WTC11 (cell line): ENCODE measurements around the gene GRPR. TPM values are rescaled to one million over a fixed set of nuclear protein-coding genes. Genes with fewer than 3 reads are reported as not detected.

Experiments used
- ATAC-seq: fragments of 200-7000 bp; cut with Tn5 transposase; 2 replicates; pipeline ENCODE4 v1.10.0; 2021; ENCODE audit warnings: mild to moderate bottlenecking, moderate library complexity
- CTCF ChIA-PET: fragments of 300-600 bp; sonication (Branson Sonifier 250); formaldehyde crosslinking; loops from one replicate; lab custom pipeline; 2021; ENCODE audit warnings: antibody characterized with exemption; lab: Charles Lee
- POLR2A ChIA-PET: fragments of 350-600 bp; sonication (Branson Sonifier 250); formaldehyde crosslinking; loops from one replicate; lab custom pipeline; 2021; ENCODE audit warnings: antibody characterized with exemption; lab: Charles Lee
- DNase-seq: peaks from one replicate; pipeline ENCODE4 v3.0.0; 2021; ENCODE audit warnings: low spot score
- H3K27ac Mint-ChIP-seq: 2 replicates; pipeline ENCODE4 v1.8.0; 2021; ENCODE audit warnings: mixed read lengths
- H3K27me3 Mint-ChIP-seq: 2 replicates; pipeline ENCODE4 v1.8.0; 2021; ENCODE audit warnings: low read depth, mild to moderate bottlenecking, moderate library complexity, mixed read lengths
- H3K36me3 Mint-ChIP-seq: 2 replicates; pipeline ENCODE4 v1.8.0; 2021; ENCODE audit warnings: mixed read lengths
- H3K4me1 Mint-ChIP-seq: 2 replicates; pipeline ENCODE4 v1.8.0; 2022; ENCODE audit warnings: mixed read lengths
- H3K4me3 Mint-ChIP-seq: 2 replicates; pipeline ENCODE4 v1.8.0; 2021; ENCODE audit warnings: mild to moderate bottlenecking, moderate library complexity, mixed read lengths
- H3K9me3 Mint-ChIP-seq: 2 replicates; pipeline ENCODE4 v1.8.0; 2021; ENCODE audit warnings: mixed read lengths
- CTCF ChIP-seq: fragments of 200-600 bp; IDR thresholded peaks from 2 replicates; pipeline ENCODE4 v1.8.0; 2022; ENCODE audit warnings: antibody characterized with exemption
- ETV6 ChIP-seq: sonication (generic); formaldehyde crosslinking; IDR thresholded peaks from 2 replicates; pipeline ENCODE4 v1.8.1; 2022; ENCODE audit warnings: mild to moderate bottlenecking, missing genetic modification reagents
- FOXK1 ChIP-seq: sonication (generic); formaldehyde crosslinking; IDR thresholded peaks from 2 replicates; pipeline ENCODE4 v1.8.0; 2022; ENCODE audit warnings: mild to moderate bottlenecking, moderate library complexity, missing genetic modification reagents
- MYBL2 ChIP-seq: sonication (generic); formaldehyde crosslinking; IDR thresholded peaks from 2 replicates; pipeline ENCODE4 v1.8.1; 2023; ENCODE audit warnings: mild to moderate bottlenecking, moderate library complexity, missing genetic modification reagents
- NFE2L1 ChIP-seq: sonication (generic); formaldehyde crosslinking; IDR thresholded peaks from 2 replicates; pipeline ENCODE4 v1.8.1; 2023; ENCODE audit warnings: missing genetic modification reagents
- PRRX2 ChIP-seq: fragments of 250-450 bp; sonication (Bioruptor Pico); IDR thresholded peaks from 2 replicates; pipeline ENCODE4 v1.8.0; 2021; ENCODE audit warnings: mild to moderate bottlenecking
- USF2 ChIP-seq: sonication (generic); formaldehyde crosslinking; IDR thresholded peaks from 2 replicates; pipeline ENCODE4 v1.8.1; 2023; ENCODE audit warnings: mild to moderate bottlenecking, missing genetic modification reagents, moderate library complexity
- ZBTB43 ChIP-seq: sonication (generic); formaldehyde crosslinking; IDR thresholded peaks from 2 replicates; pipeline ENCODE4 v1.8.1; 2023; ENCODE audit warnings: mild to moderate bottlenecking, missing genetic modification reagents
- ZNF671 ChIP-seq: fragments of 250-450 bp; sonication (Bioruptor Pico); IDR thresholded peaks from 2 replicates; pipeline ENCODE4 v1.8.0; 2021; ENCODE audit warnings: mild to moderate bottlenecking
- total RNA-seq: library from RNA; stranded (reverse); gene quantifications from 3 replicates; pipeline ENCODE4 v1.2.3, GENCODE V29; 2021
- TF ChIP-seq, protein P1 (sequence below): sonication (generic); formaldehyde crosslinking; IDR thresholded peaks from 2 replicates; pipeline ENCODE4 v1.8.1; 2022; ENCODE audit warnings: low read depth, missing genetic modification reagents, borderline replicate concordance
- TF ChIP-seq, protein P2 (sequence below): fragments of 250-450 bp; sonication (Bioruptor Pico); IDR thresholded peaks from 2 replicates; pipeline ENCODE4 v1.9.0; 2021; ENCODE audit warnings: mild to moderate bottlenecking, borderline replicate concordance
- TF ChIP-seq, protein P3 (sequence below): sonication (generic); formaldehyde crosslinking; IDR thresholded peaks from 2 replicates; pipeline ENCODE4 v1.8.1; 2022; ENCODE audit warnings: mild to moderate bottlenecking, missing genetic modification reagents, moderate library complexity, borderline replicate concordance

The GRPR gene
- total RNA-seq, 1 experiment from 2014 or later = 8.9 TPM

DNA sequence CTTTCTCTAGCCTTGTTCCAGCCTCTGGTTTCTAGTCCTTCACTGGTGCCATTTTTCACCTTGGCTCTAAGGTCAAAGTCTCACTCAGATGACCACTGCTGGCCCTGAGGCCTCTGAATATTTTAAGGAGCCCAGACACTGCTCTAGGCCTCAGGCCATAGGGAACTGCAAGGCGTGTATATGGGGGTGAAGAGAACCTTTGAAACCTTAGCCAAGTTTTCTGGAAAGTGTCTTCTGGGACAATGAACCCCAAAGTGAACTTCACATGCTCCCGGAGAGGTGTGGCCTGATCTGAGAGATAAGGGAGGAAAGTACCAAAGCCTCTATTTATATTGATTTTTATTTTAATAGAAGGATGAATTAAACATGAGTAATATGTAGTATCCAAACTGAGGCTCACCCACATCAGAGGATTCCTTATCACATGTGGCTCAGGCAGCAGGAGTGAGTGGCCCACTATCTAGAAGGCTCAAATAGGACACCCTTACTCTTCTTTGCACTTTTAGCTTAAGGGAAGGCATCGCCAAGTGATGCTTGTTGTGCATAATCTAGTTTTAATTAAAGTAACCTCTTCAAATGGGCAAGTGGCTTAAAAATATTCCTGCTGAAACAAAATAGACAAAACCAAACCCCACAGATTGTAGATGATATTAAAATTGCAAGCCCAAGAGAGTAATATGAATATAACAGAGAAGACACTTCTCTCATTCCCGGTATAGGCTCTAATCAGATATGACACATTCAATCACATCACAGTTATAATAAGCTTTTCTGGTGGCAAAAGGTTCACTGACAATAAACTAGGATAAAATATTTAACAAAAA is 18.3 kb downstream of the GRPR start:
- POLR2A ChIA-PET = no interaction called here
- CTCF ChIA-PET = no interaction called here
- DNase-seq = no peak
- H3K4me1 Mint-ChIP-seq = peaks cover 6% of the 10 kb centered on the region
- no peak overlapping the region for H3K4me3 Mint-ChIP-seq
- ATAC-seq = no peak
- no peak for TF ChIP-seq ZNF671 (CRISPR knock-in tag)
- TF ChIP-seq, all 79 proteins: peak for 0
- Mint-ChIP-seq H3K27ac (peak overlapping the region; percentile 33; the same call in 1 of the 2 replicates), H3K9me3 (peaks cover 24% of the 10 kb centered on the region), H3K27me3 (no peaks in the 10 kb centered on the region), H3K36me3 (peaks cover 33% of the 10 kb centered on the region)

- ChIA-PET POLR2A (no interaction called here), CTCF (no interaction called here)
- H3K4me3 Mint-ChIP-seq = no peak overlapping the region
- no peaks in the 10 kb centered on the region for H3K27me3 Mint-ChIP-seq
- H3K36me3 Mint-ChIP-seq = peaks cover 33% of the 10 kb centered on the region
- peaks cover 24% of the 10 kb centered on the region for H3K9me3 Mint-ChIP-seq
- TF ChIP-seq MYBL2 (CRISPR knock-in tag) (no peak), ZBTB43 (CRISPR knock-in tag) (no peak), PRRX2 (CRISPR knock-in tag) (no peak), ETV6 (CRISPR knock-in tag) (no peak), USF2 (CRISPR knock-in tag) (no peak), CTCF (no peak), NFE2L1 (CRISPR knock-in tag) (no peak), FOXK1 (CRISPR knock-in tag) (no peak)
- TF ChIP-seq, protein P1, sequence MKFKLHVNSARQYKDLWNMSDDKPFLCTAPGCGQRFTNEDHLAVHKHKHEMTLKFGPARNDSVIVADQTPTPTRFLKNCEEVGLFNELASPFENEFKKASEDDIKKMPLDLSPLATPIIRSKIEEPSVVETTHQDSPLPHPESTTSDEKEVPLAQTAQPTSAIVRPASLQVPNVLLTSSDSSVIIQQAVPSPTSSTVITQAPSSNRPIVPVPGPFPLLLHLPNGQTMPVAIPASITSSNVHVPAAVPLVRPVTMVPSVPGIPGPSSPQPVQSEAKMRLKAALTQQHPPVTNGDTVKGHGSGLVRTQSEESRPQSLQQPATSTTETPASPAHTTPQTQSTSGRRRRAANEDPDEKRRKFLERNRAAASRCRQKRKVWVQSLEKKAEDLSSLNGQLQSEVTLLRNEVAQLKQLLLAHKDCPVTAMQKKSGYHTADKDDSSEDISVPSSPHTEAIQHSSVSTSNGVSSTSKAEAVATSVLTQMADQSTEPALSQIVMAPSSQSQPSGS = no peak
- TF ChIP-seq, protein P2, sequence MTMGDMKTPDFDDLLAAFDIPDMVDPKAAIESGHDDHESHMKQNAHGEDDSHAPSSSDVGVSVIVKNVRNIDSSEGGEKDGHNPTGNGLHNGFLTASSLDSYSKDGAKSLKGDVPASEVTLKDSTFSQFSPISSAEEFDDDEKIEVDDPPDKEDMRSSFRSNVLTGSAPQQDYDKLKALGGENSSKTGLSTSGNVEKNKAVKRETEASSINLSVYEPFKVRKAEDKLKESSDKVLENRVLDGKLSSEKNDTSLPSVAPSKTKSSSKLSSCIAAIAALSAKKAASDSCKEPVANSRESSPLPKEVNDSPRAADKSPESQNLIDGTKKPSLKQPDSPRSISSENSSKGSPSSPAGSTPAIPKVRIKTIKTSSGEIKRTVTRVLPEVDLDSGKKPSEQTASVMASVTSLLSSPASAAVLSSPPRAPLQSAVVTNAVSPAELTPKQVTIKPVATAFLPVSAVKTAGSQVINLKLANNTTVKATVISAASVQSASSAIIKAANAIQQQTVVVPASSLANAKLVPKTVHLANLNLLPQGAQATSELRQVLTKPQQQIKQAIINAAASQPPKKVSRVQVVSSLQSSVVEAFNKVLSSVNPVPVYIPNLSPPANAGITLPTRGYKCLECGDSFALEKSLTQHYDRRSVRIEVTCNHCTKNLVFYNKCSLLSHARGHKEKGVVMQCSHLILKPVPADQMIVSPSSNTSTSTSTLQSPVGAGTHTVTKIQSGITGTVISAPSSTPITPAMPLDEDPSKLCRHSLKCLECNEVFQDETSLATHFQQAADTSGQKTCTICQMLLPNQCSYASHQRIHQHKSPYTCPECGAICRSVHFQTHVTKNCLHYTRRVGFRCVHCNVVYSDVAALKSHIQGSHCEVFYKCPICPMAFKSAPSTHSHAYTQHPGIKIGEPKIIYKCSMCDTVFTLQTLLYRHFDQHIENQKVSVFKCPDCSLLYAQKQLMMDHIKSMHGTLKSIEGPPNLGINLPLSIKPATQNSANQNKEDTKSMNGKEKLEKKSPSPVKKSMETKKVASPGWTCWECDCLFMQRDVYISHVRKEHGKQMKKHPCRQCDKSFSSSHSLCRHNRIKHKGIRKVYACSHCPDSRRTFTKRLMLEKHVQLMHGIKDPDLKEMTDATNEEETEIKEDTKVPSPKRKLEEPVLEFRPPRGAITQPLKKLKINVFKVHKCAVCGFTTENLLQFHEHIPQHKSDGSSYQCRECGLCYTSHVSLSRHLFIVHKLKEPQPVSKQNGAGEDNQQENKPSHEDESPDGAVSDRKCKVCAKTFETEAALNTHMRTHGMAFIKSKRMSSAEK (CRISPR knock-in tag) = no peak
- TF ChIP-seq, protein P3, sequence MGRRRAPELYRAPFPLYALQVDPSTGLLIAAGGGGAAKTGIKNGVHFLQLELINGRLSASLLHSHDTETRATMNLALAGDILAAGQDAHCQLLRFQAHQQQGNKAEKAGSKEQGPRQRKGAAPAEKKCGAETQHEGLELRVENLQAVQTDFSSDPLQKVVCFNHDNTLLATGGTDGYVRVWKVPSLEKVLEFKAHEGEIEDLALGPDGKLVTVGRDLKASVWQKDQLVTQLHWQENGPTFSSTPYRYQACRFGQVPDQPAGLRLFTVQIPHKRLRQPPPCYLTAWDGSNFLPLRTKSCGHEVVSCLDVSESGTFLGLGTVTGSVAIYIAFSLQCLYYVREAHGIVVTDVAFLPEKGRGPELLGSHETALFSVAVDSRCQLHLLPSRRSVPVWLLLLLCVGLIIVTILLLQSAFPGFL (CRISPR knock-in tag) = no peak
- ATAC-seq (no peak), DNase-seq (no peak)
- H3K27ac Mint-ChIP-seq = no peak overlapping the region
- H3K4me1 Mint-ChIP-seq = peaks cover 6% of the 10 kb centered on the region
Measured at GRCh38 chrX:16142246-16142558, 18.8 kb downstream of the GRPR start.
